Endothelial cell of umbilical vein (primary cell): ENCODE data around the gene AKAIN1. TPM values are rescaled to one million over a fixed set of nuclear protein-coding genes. Genes with fewer than 3 reads are reported as not detected.

ENCODE experiments used
- BruUV-seq: library from RNA; stranded (reverse); fragments of 400-500 nt; replicated peaks from 2 replicates; lab custom pipeline; 2021; lab: Mats Ljungman, UMichigan
- CTCF ChIA-PET: fragments of 300-600, 350-600 bp; sonication (Branson Sonifier 250); formaldehyde crosslinking; loops from one replicate; lab custom pipeline; 2021; ENCODE audit warnings: antibody characterized with exemption, inconsistent platforms; lab: Charles Lee
- POLR2A ChIA-PET: fragments of 300-600, 350-600 bp; sonication (Branson Sonifier 250); formaldehyde crosslinking; loops from one replicate; lab custom pipeline; 2021; ENCODE audit warnings: antibody characterized with exemption, inconsistent platforms; lab: Charles Lee
- DNase-seq: peaks from one replicate; pipeline ENCODE4 v3.0.0-alpha.2; 2011; ENCODE audit warnings: low read depth, low spot score
- FAIRE-seq: peaks from 2 replicates; lab custom pipeline; 2011; peaks lifted over from hg19 to GRCh38; lab: Jason Lieb, UNC
- H2AFZ ChIP-seq: 2 replicates; pipeline ENCODE4 v1.6.0; 2012; ENCODE audit warnings: low read depth, low read length, control low read depth, inconsistent platforms
- H3K27ac ChIP-seq: 2 replicates; pipeline ENCODE4 v1.5.1; 2011; ENCODE audit warnings: low read depth, mild to moderate bottlenecking, control low read depth, low read length, moderate library complexity; ENCODE audit not compliant: insufficient read depth
- H3K27me3 ChIP-seq, 2 experiments: 2 replicates each; pipeline versions ENCODE4 v1.6.0 to v1.6.1; 2011; ENCODE audit warnings: low read length in 2 of 2, mixed read lengths in 1 of 2; ENCODE audit not compliant: control insufficient read depth in 2 of 2, insufficient read depth in 2 of 2
- H3K36me3 ChIP-seq, 2 experiments: 2 replicates in 1 of 2; 3 replicates in 1 of 2; pipeline ENCODE4 v1.5.1; 2011; ENCODE audit warnings: low read length in 2 of 2, mild to moderate bottlenecking in 1 of 2, moderate library complexity in 1 of 2; ENCODE audit not compliant: control insufficient read depth in 2 of 2, insufficient read depth in 2 of 2; ENCODE audit errors: extremely low read depth in 1 of 2
- H3K4me1 ChIP-seq: 3 replicates; pipeline ENCODE4 v1.5.1; 2011; ENCODE audit warnings: mild to moderate bottlenecking, low read length; ENCODE audit not compliant: control insufficient read depth, insufficient read depth; ENCODE audit errors: extremely low read depth
- H3K4me2 ChIP-seq: 2 replicates; pipeline ENCODE4 v1.6.1; 2011; ENCODE audit warnings: low read length, control low read depth, mixed read lengths; ENCODE audit not compliant: insufficient read depth
- H3K4me3 ChIP-seq, 3 experiments: fragments of 200-600 bp in 1 of 3; sonication (generic), shearing (Covaris generic) in 1 of 3; replicated peaks in 1 of 3; 2 replicates each; pipeline ENCODE4 v1.5.1; 2011 to 2016; ENCODE audit warnings: control low read depth in 3 of 3, low read length in 3 of 3, mild to moderate bottlenecking in 2 of 3, inconsistent platforms in 1 of 3, low read depth in 1 of 3, moderate library complexity in 1 of 3; ENCODE audit not compliant: insufficient read depth in 1 of 3
- H3K79me2 ChIP-seq: 2 replicates; pipeline ENCODE4 v1.6.0; 2012; ENCODE audit warnings: low read length, inconsistent platforms; ENCODE audit not compliant: control insufficient read depth, insufficient read depth
- H3K9ac ChIP-seq: replicated peaks from 2 replicates; pipeline ENCODE3; 2011; ENCODE audit warnings: low read length, control low read depth; ENCODE audit not compliant: insufficient read depth; ENCODE audit errors: extremely low read depth
- H3K9me1 ChIP-seq: replicated peaks from 3 replicates; pipeline ENCODE4 v1.6.0; 2011; ENCODE audit warnings: mild to moderate bottlenecking, low read length; ENCODE audit not compliant: control insufficient read depth, insufficient read depth; ENCODE audit errors: extremely low read depth
- H3K9me3 ChIP-seq: replicated peaks from 2 replicates; pipeline ENCODE4 v1.5.1; 2012; ENCODE audit warnings: low read length, inconsistent platforms; ENCODE audit not compliant: control insufficient read depth, insufficient read depth
- H4K20me1 ChIP-seq: replicated peaks from 2 replicates; pipeline ENCODE3; 2011; ENCODE audit warnings: mild to moderate bottlenecking, low read length; ENCODE audit not compliant: control insufficient read depth, insufficient read depth; ENCODE audit errors: extremely low read depth
- CTCF ChIP-seq, 2 donors: IDR thresholded peaks; 1 replicate in 1 of 2; 2 replicates in 1 of 2; pipeline ENCODE4 v1.5.1; 2011; ENCODE audit warnings: low read length in 2 of 2, mild to moderate bottlenecking in 2 of 2, moderate library complexity in 2 of 2, control low read depth in 1 of 2, inconsistent platforms in 1 of 2, low read depth in 1 of 2; ENCODE audit not compliant: insufficient read depth in 1 of 2; ENCODE audit errors: extremely low read depth in 1 of 2
- EZH2 ChIP-seq: IDR thresholded peaks from 2 replicates; pipeline ENCODE4 v1.6.1; 2012; ENCODE audit warnings: borderline replicate concordance, low read depth, mild to moderate bottlenecking, moderate library complexity, low read length, inconsistent platforms; ENCODE audit not compliant: severe bottlenecking
- FOS ChIP-seq: IDR thresholded peaks from 2 replicates; pipeline ENCODE4 v1.6.1; 2011; ENCODE audit warnings: mild to moderate bottlenecking, low read length, moderate library complexity, borderline replicate concordance; ENCODE audit not compliant: insufficient read depth
- GATA2 ChIP-seq: IDR thresholded peaks from 2 replicates; pipeline ENCODE4 v1.7.0; 2011; ENCODE audit warnings: low read depth, mild to moderate bottlenecking, moderate library complexity, mixed read lengths, low read length; ENCODE audit not compliant: insufficient read length, insufficient read depth
- JUN ChIP-seq: IDR thresholded peaks from 2 replicates; pipeline ENCODE4 v1.6.1; 2011; ENCODE audit warnings: borderline replicate concordance, low read depth; ENCODE audit not compliant: insufficient read length, insufficient read depth
- MAX ChIP-seq: IDR thresholded peaks from 2 replicates; pipeline ENCODE4 v1.6.1; 2011; ENCODE audit not compliant: insufficient read depth, insufficient read length
- MYC ChIP-seq: IDR thresholded peaks from one replicate; pipeline ENCODE4 v1.6.1; 2011; ENCODE audit warnings: mild to moderate bottlenecking, low read depth, low read length
- POLR2A ChIP-seq: IDR thresholded peaks from 2 replicates; pipeline ENCODE4 v1.6.1; 2012; ENCODE audit warnings: low read depth, mild to moderate bottlenecking, control low read depth, low read length
- POLR2AphosphoS5 ChIP-seq: IDR thresholded peaks from 2 replicates; pipeline ENCODE4 v1.6.1; 2012; ENCODE audit warnings: low read depth, mild to moderate bottlenecking, control low read depth, low read length, moderate library complexity; ENCODE audit not compliant: insufficient read depth
- dilution Hi-C: fragments of 300-500 bp; cut with MboI; formaldehyde crosslinking; loops from one replicate; pipeline ENCODE4 v1.15.0; 2019; ENCODE audit warnings: low sequenced_read_pairs; ENCODE audit not compliant: extremely low pct_ligation_motif_present
- intact Hi-C: fragments of 100-400 bp; cut with micrococcal nuclease; formaldehyde crosslinking; loops from one replicate; pipeline ENCODE4 v1.10.0; 2022
- polyA plus RNA-seq, 4 experiments: library from polyadenylated mRNA; depleted of rRNA in 3 of 4; stranded (reverse) in 3 of 4; unstranded in 1 of 4; fragments of >200 nt; gene quantifications; 2 replicates each; pipeline versions ENCODE4 v1.2.1 to v1.2.3, GENCODE V29; 2011 to 2012; ENCODE audit warnings: missing spikeins in 1 of 4
- total RNA-seq: library from RNA; stranded (reverse); gene quantifications from 2 replicates; pipeline ENCODE4 v1.2.3, GENCODE V29; 2021

AKAIN1 gene
- total and polyA plus RNA-seq, 2 donors (not counting 3 experiments of a cell fraction or from before 2014, with no cell fraction given), result not detected

- Histone ChIP-seq H2AFZ (no peak overlapping the region), H3K27me3 (no peaks in the 10 kb centered on the region), H3K9me3 (no peaks in the 10 kb centered on the region), H3K4me1 (no peaks in the 10 kb centered on the region), H3K4me2 (no peak overlapping the region), H3K36me3 (no peaks in the 10 kb centered on the region), H3K79me2 (no peaks in the 10 kb centered on the region), H3K9me1 (no peaks in the 10 kb centered on the region), H4K20me1 (no peaks in the 10 kb centered on the region), H3K27ac (no peak overlapping the region), H3K4me3 (no peak overlapping the region), H3K9ac (no peak overlapping the region)
- no TSS peak for BruUV-seq
- intact Hi-C loops (no loop called here), dilution Hi-C loops (no loop called here)
- ChIA-PET CTCF (no interaction called here), POLR2A (no interaction called here)
- FAIRE-seq, result no peak
- no peak for DNase-seq
- TF ChIP-seq CTCF (IDR thresholded peaks at IDR 0.05; ENCODE audit: extremely low read depth in 1 of 2, insufficient read depth in 1 of 2, low read depth in 1 of 2, low read length in 2 of 2), result no peak
- no peak for TF ChIP-seq FOS
- TF ChIP-seq JUN, result no peak
- no peak for TF ChIP-seq MAX
- no peak for TF ChIP-seq POLR2AphosphoS5
- TF ChIP-seq GATA2, result no peak
- no peak for TF ChIP-seq MYC
- TF ChIP-seq EZH2, result no peak
- no peak for TF ChIP-seq POLR2A
Observed at GRCh38 chr18:5103693-5104092, 93.4 kb downstream of the AKAIN1 start.
